Brain microvascular endothelial cell (primary cell): Measurements from ENCODE around the gene PRKRIP1.

Experiments
- DNase-seq: peaks from one replicate; pipeline ENCODE4 v3.0.0-alpha.2; 2020
- H3K27ac ChIP-seq: fragments of 250-450 bp; sonication (Bioruptor Pico); 2 replicates; pipeline ENCODE4 v1.5.1; 2020; ENCODE audit warnings: mild to moderate bottlenecking, moderate library complexity
- H3K27me3 ChIP-seq: fragments of 250-450 bp; sonication (Bioruptor Pico); replicated peaks from 2 replicates; pipeline ENCODE4 v1.5.1; 2020; ENCODE audit warnings: mild to moderate bottlenecking
- H3K36me3 ChIP-seq: fragments of 250-450 bp; sonication (Bioruptor Pico); replicated peaks from 2 replicates; pipeline ENCODE4 v1.5.1; 2020; ENCODE audit warnings: mild to moderate bottlenecking
- H3K4me3 ChIP-seq: 2 replicates; pipeline ENCODE4 v1.5.1; 2011; ENCODE audit warnings: low read depth, mild to moderate bottlenecking, control low read depth, low read length, moderate library complexity
- CTCF ChIP-seq: IDR thresholded peaks from 2 replicates; pipeline ENCODE4 v1.5.1; 2011; ENCODE audit warnings: low read depth, mild to moderate bottlenecking, moderate library complexity, low read length, control low read depth, inconsistent platforms; ENCODE audit errors: missing control alignments
- in situ Hi-C: cut with HindIII; loops from 2 replicates; pipeline ENCODE4 v1.10.0; 2017; ENCODE audit warnings: low sequenced_read_pairs, low pct_ligation_motif_present

PRKRIP1 gene

GRCh38 chr7:102410918-102411317 lies 14.8 kb downstream of the PRKRIP1 start:
- H3K4me3 ChIP-seq, result no peak overlapping the region
- no peak overlapping the region for H3K27ac ChIP-seq
- H3K27me3 ChIP-seq, result no peaks in the 10 kb centered on the region
- DNase-seq, result no peak
- in situ Hi-C loops, result no loop called here
- TF ChIP-seq CTCF, result no peak
- H3K36me3 ChIP-seq, result peaks cover 64% of the 10 kb centered on the region

GRCh38 chr7:102412548-102412947 lies 16.4 kb downstream of the PRKRIP1 start:
- Histone ChIP-seq H3K4me3 (no peak overlapping the region), H3K36me3 (peaks cover 64% of the 10 kb centered on the region), H3K27me3 (no peaks in the 10 kb centered on the region), H3K27ac (no peak overlapping the region)
- in situ Hi-C loops, result no loop called here
- peak; percentile 26 for DNase-seq
- TF ChIP-seq CTCF, result peak; percentile 69

- Histone ChIP-seq H3K4me3 (no peak overlapping the region), H3K27ac (no peak overlapping the region), H3K27me3 (no peaks in the 10 kb centered on the region), H3K36me3 (peaks cover 59% of the 10 kb centered on the region)
- in situ Hi-C loops, result no loop called here
- TF ChIP-seq CTCF, result no peak
- no peak for DNase-seq
Measured at GRCh38 chr7:102413091-102413490, 16.9 kb downstream of the PRKRIP1 start.

GRCh38 chr7:102413611-102414010 lies 17.4 kb downstream of the PRKRIP1 start:
- Histone ChIP-seq H3K36me3 (peaks cover 59% of the 10 kb centered on the region), H3K27ac (no peak overlapping the region), H3K27me3 (no peaks in the 10 kb centered on the region), H3K4me3 (no peak overlapping the region)
- no peak for TF ChIP-seq CTCF
- no peak for DNase-seq
- in situ Hi-C loops, result no loop called here

GRCh38 chr7:102415685-102416225 lies 19.6 kb downstream of the PRKRIP1 start:
- H3K27me3 ChIP-seq, result no peaks in the 10 kb centered on the region
- DNase-seq, result no peak
- in situ Hi-C loops, result no loop called here
- no peak overlapping the region for H3K4me3 ChIP-seq
- TF ChIP-seq CTCF, result no peak
- H3K36me3 ChIP-seq, result peaks cover 51% of the 10 kb centered on the region
- H3K27ac ChIP-seq, result no peak overlapping the region

GRCh38 chr7:102416406-102416805 lies 20.2 kb downstream of the PRKRIP1 start:
- H3K27me3 ChIP-seq, result no peaks in the 10 kb centered on the region
- H3K36me3 ChIP-seq, result peaks cover 52% of the 10 kb centered on the region
- H3K4me3 ChIP-seq, result no peak overlapping the region
- in situ Hi-C loops, result no loop called here
- no peak for DNase-seq
- H3K27ac ChIP-seq, result no peak overlapping the region
- TF ChIP-seq CTCF, result no peak
